Endothelial cell of umbilical vein (primary cell): Measurements from ENCODE around the gene SH3TC2. TPM values are rescaled to one million over a fixed set of nuclear protein-coding genes. Genes with fewer than 3 reads are reported as not detected.

Source experiments
- BruUV-seq: library from RNA; stranded (reverse); fragments of 400-500 nt; replicated peaks from 2 replicates; lab custom pipeline; 2021; lab: Mats Ljungman, UMichigan
- CTCF ChIA-PET: fragments of 300-600, 350-600 bp; sonication (Branson Sonifier 250); formaldehyde crosslinking; loops from one replicate; lab custom pipeline; 2021; ENCODE audit warnings: antibody characterized with exemption, inconsistent platforms; lab: Charles Lee
- POLR2A ChIA-PET: fragments of 300-600, 350-600 bp; sonication (Branson Sonifier 250); formaldehyde crosslinking; loops from one replicate; lab custom pipeline; 2021; ENCODE audit warnings: antibody characterized with exemption, inconsistent platforms; lab: Charles Lee
- DNase-seq: peaks from one replicate; pipeline ENCODE4 v3.0.0-alpha.2; 2011; ENCODE audit warnings: low read depth, low spot score
- FAIRE-seq: peaks from 2 replicates; lab custom pipeline; 2011; peaks lifted over from hg19 to GRCh38; lab: Jason Lieb, UNC
- H2AFZ ChIP-seq: 2 replicates; pipeline ENCODE4 v1.6.0; 2012; ENCODE audit warnings: low read depth, low read length, control low read depth, inconsistent platforms
- H3K27ac ChIP-seq: 2 replicates; pipeline ENCODE4 v1.5.1; 2011; ENCODE audit warnings: low read depth, mild to moderate bottlenecking, control low read depth, low read length, moderate library complexity; ENCODE audit not compliant: insufficient read depth
- H3K27me3 ChIP-seq, 2 experiments: 2 replicates each; pipeline versions ENCODE4 v1.6.0 to v1.6.1; 2011; ENCODE audit warnings: low read length in 2 of 2, mixed read lengths in 1 of 2; ENCODE audit not compliant: control insufficient read depth in 2 of 2, insufficient read depth in 2 of 2
- H3K36me3 ChIP-seq, 2 experiments: 2 replicates in 1 of 2; 3 replicates in 1 of 2; pipeline ENCODE4 v1.5.1; 2011; ENCODE audit warnings: low read length in 2 of 2, mild to moderate bottlenecking in 1 of 2, moderate library complexity in 1 of 2; ENCODE audit not compliant: control insufficient read depth in 2 of 2, insufficient read depth in 2 of 2; ENCODE audit errors: extremely low read depth in 1 of 2
- H3K4me1 ChIP-seq: 3 replicates; pipeline ENCODE4 v1.5.1; 2011; ENCODE audit warnings: mild to moderate bottlenecking, low read length; ENCODE audit not compliant: control insufficient read depth, insufficient read depth; ENCODE audit errors: extremely low read depth
- H3K4me2 ChIP-seq: 2 replicates; pipeline ENCODE4 v1.6.1; 2011; ENCODE audit warnings: low read length, control low read depth, mixed read lengths; ENCODE audit not compliant: insufficient read depth
- H3K4me3 ChIP-seq, 3 experiments: fragments of 200-600 bp in 1 of 3; sonication (generic), shearing (Covaris generic) in 1 of 3; replicated peaks in 1 of 3; 2 replicates each; pipeline ENCODE4 v1.5.1; 2011 to 2016; ENCODE audit warnings: control low read depth in 3 of 3, low read length in 3 of 3, mild to moderate bottlenecking in 2 of 3, inconsistent platforms in 1 of 3, low read depth in 1 of 3, moderate library complexity in 1 of 3; ENCODE audit not compliant: insufficient read depth in 1 of 3
- H3K79me2 ChIP-seq: 2 replicates; pipeline ENCODE4 v1.6.0; 2012; ENCODE audit warnings: low read length, inconsistent platforms; ENCODE audit not compliant: control insufficient read depth, insufficient read depth
- H3K9ac ChIP-seq: replicated peaks from 2 replicates; pipeline ENCODE3; 2011; ENCODE audit warnings: low read length, control low read depth; ENCODE audit not compliant: insufficient read depth; ENCODE audit errors: extremely low read depth
- H3K9me1 ChIP-seq: replicated peaks from 3 replicates; pipeline ENCODE4 v1.6.0; 2011; ENCODE audit warnings: mild to moderate bottlenecking, low read length; ENCODE audit not compliant: control insufficient read depth, insufficient read depth; ENCODE audit errors: extremely low read depth
- H3K9me3 ChIP-seq: replicated peaks from 2 replicates; pipeline ENCODE4 v1.5.1; 2012; ENCODE audit warnings: low read length, inconsistent platforms; ENCODE audit not compliant: control insufficient read depth, insufficient read depth
- H4K20me1 ChIP-seq: replicated peaks from 2 replicates; pipeline ENCODE3; 2011; ENCODE audit warnings: mild to moderate bottlenecking, low read length; ENCODE audit not compliant: control insufficient read depth, insufficient read depth; ENCODE audit errors: extremely low read depth
- EZH2 ChIP-seq: IDR thresholded peaks from 2 replicates; pipeline ENCODE4 v1.6.1; 2012; ENCODE audit warnings: borderline replicate concordance, low read depth, mild to moderate bottlenecking, moderate library complexity, low read length, inconsistent platforms; ENCODE audit not compliant: severe bottlenecking
- FOS ChIP-seq: IDR thresholded peaks from 2 replicates; pipeline ENCODE4 v1.6.1; 2011; ENCODE audit warnings: mild to moderate bottlenecking, low read length, moderate library complexity, borderline replicate concordance; ENCODE audit not compliant: insufficient read depth
- GATA2 ChIP-seq: IDR thresholded peaks from 2 replicates; pipeline ENCODE4 v1.7.0; 2011; ENCODE audit warnings: low read depth, mild to moderate bottlenecking, moderate library complexity, mixed read lengths, low read length; ENCODE audit not compliant: insufficient read length, insufficient read depth
- JUN ChIP-seq: IDR thresholded peaks from 2 replicates; pipeline ENCODE4 v1.6.1; 2011; ENCODE audit warnings: borderline replicate concordance, low read depth; ENCODE audit not compliant: insufficient read length, insufficient read depth
- MYC ChIP-seq: IDR thresholded peaks from one replicate; pipeline ENCODE4 v1.6.1; 2011; ENCODE audit warnings: mild to moderate bottlenecking, low read depth, low read length
- POLR2A ChIP-seq: IDR thresholded peaks from 2 replicates; pipeline ENCODE4 v1.6.1; 2012; ENCODE audit warnings: low read depth, mild to moderate bottlenecking, control low read depth, low read length
- POLR2AphosphoS5 ChIP-seq: IDR thresholded peaks from 2 replicates; pipeline ENCODE4 v1.6.1; 2012; ENCODE audit warnings: low read depth, mild to moderate bottlenecking, control low read depth, low read length, moderate library complexity; ENCODE audit not compliant: insufficient read depth
- dilution Hi-C: fragments of 300-500 bp; cut with MboI; formaldehyde crosslinking; loops from one replicate; pipeline ENCODE4 v1.15.0; 2019; ENCODE audit warnings: low sequenced_read_pairs; ENCODE audit not compliant: extremely low pct_ligation_motif_present
- intact Hi-C: fragments of 100-400 bp; cut with micrococcal nuclease; formaldehyde crosslinking; loops from one replicate; pipeline ENCODE4 v1.10.0; 2022
- polyA plus RNA-seq, 4 experiments: library from polyadenylated mRNA; depleted of rRNA in 3 of 4; stranded (reverse) in 3 of 4; unstranded in 1 of 4; fragments of >200 nt; gene quantifications; 2 replicates each; pipeline versions ENCODE4 v1.2.1 to v1.2.3, GENCODE V29; 2011 to 2012; ENCODE audit warnings: missing spikeins in 1 of 4
- total RNA-seq: library from RNA; stranded (reverse); gene quantifications from 2 replicates; pipeline ENCODE4 v1.2.3, GENCODE V29; 2021
- TF ChIP-seq, protein P1 (sequence below): IDR thresholded peaks from 2 replicates; pipeline ENCODE4 v1.6.1; 2011; ENCODE audit not compliant: insufficient read depth, insufficient read length
- TF ChIP-seq, protein P2 (sequence below), 2 donors: IDR thresholded peaks; 1 replicate in 1 of 2; 2 replicates in 1 of 2; pipeline ENCODE4 v1.5.1; 2011; ENCODE audit warnings: low read length in 2 of 2, mild to moderate bottlenecking in 2 of 2, moderate library complexity in 2 of 2, control low read depth in 1 of 2, inconsistent platforms in 1 of 2, low read depth in 1 of 2; ENCODE audit not compliant: insufficient read depth in 1 of 2; ENCODE audit errors: extremely low read depth in 1 of 2

Gene SH3TC2
- total and polyA plus RNA-seq, 2 donors (not counting 3 experiments of a cell fraction or from before 2014, with no cell fraction given): 0.91 to 4.3 TPM

DNA sequence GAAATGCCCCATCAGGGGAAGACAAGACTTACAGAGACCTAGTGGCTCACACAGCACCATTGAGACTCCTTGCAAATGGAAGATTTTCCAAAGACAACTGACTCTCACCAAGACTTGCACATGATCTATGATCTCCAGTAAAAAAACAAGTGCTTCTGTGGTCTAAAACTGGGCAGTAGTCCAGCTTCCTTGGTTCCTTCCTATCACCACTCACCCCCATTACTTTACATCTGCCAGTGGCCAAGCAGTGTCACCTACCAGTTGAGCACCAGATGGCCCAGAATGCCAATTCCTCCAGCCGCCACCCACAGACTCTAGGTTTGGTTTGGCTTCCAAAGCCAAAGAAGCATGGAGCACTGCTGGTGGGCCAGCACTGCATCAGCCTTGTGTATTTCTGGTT lies 47.7 kb downstream of the SH3TC2 start:
- FAIRE-seq (no peak), DNase-seq (no peak)
- no peaks in the 10 kb centered on the region for H3K27me3 ChIP-seq
- CTCF ChIA-PET: interaction anchor here (1.1 to 1.3 kb wide), 2 partner anchors 12 to 100 kb away, joined by 3 read pairs; no protein-coding TSS in a partner anchor
- no peaks in the 10 kb centered on the region for H3K36me3 ChIP-seq
- peaks cover 7% of the 10 kb centered on the region for H3K4me1 ChIP-seq
- H3K9me1 ChIP-seq: no peaks in the 10 kb centered on the region
- BruUV-seq: no TSS peak
- POLR2A ChIA-PET: no interaction called here
- TF ChIP-seq MYC (no peak), POLR2AphosphoS5 (no peak), GATA2 (no peak), JUN (no peak), EZH2 (no peak), FOS (no peak), POLR2A (no peak)
- TF ChIP-seq, protein P1, sequence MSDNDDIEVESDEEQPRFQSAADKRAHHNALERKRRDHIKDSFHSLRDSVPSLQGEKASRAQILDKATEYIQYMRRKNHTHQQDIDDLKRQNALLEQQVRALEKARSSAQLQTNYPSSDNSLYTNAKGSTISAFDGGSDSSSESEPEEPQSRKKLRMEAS: no peak
- TF ChIP-seq, protein P2, sequence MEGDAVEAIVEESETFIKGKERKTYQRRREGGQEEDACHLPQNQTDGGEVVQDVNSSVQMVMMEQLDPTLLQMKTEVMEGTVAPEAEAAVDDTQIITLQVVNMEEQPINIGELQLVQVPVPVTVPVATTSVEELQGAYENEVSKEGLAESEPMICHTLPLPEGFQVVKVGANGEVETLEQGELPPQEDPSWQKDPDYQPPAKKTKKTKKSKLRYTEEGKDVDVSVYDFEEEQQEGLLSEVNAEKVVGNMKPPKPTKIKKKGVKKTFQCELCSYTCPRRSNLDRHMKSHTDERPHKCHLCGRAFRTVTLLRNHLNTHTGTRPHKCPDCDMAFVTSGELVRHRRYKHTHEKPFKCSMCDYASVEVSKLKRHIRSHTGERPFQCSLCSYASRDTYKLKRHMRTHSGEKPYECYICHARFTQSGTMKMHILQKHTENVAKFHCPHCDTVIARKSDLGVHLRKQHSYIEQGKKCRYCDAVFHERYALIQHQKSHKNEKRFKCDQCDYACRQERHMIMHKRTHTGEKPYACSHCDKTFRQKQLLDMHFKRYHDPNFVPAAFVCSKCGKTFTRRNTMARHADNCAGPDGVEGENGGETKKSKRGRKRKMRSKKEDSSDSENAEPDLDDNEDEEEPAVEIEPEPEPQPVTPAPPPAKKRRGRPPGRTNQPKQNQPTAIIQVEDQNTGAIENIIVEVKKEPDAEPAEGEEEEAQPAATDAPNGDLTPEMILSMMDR (IDR thresholded peaks at IDR 0.05; ENCODE audit: extremely low read depth in 1 of 2, insufficient read depth in 1 of 2, low read depth in 1 of 2, low read length in 2 of 2): no peak
- dilution Hi-C loops: no loop called here
- H3K4me3 ChIP-seq: no peak overlapping the region
- H3K9ac ChIP-seq: no peak overlapping the region
- H3K27ac ChIP-seq: no peak overlapping the region
- H4K20me1 ChIP-seq: no peaks in the 10 kb centered on the region
- intact Hi-C loops: no loop called here
- no peak overlapping the region for H3K4me2 ChIP-seq
- no peaks in the 10 kb centered on the region for H3K79me2 ChIP-seq
- no peaks in the 10 kb centered on the region for H3K9me3 ChIP-seq
- no peak overlapping the region for H2AFZ ChIP-seq
